ENCODE results near the gene SLC6A12. TPM values are rescaled to one million over a fixed set of nuclear protein-coding genes. Genes with fewer than 3 reads are reported as not detected.

Gene SLC6A12
- total RNA-seq, 1 donor from 2014 or later: 0.64 TPM

DNA sequence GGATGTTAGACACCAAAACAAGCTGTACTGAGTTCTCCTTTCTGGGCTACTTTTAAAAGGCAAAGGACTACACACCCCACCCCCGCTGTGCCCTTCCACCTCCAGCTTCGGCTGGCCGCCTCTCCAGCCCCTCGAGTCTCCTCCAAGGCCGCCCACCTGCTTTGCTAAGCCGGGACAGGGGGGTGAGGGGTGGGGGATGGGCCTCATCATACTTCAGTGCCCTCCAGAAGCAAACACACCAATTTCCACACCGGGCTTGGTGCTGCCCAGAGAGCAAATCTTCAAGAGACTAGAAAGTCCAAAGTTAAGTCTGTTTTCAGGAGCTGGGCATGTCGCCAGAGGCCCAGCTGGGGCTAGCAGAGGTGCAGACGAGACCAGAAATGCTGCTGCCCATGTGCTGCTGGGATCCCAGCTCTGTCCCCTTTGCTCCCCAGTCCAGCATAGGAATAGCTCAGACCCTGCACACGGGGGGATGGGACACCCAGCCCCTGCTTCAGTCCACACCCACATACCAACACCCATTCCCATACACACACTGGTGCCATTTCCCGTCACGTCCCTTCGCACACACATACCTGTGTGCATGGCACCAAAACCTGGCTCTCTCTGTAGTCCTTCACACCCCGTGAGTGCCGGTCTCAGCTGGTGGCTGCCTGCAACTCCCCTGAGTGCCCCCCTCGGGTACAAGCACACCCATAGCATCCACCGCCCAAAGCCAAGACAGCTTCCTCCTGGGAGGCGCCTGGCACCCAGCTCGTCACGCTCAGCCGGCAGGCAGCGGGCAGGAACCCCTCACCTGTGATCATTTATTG is 1.0 kb downstream of the SLC6A12 start:
- Mint-ChIP-seq H3K4me3 (ENCODE audit: unreplicated experiment) (no peak overlapping the region), H3K27me3 (ENCODE audit: unreplicated experiment) (peaks cover 13% of the 10 kb centered on the region), H3K9me3 (ENCODE audit: unreplicated experiment) (peaks cover 14% of the 10 kb centered on the region), H3K36me3 (ENCODE audit: unreplicated experiment) (peaks cover 8% of the 10 kb centered on the region), H3K4me1 (ENCODE audit: low read depth, unreplicated experiment) (peaks cover 16% of the 10 kb centered on the region), H3K27ac (ENCODE audit: unreplicated experiment) (no peak overlapping the region)
- no peak for DNase-seq
- TF ChIP-seq, protein P1, sequence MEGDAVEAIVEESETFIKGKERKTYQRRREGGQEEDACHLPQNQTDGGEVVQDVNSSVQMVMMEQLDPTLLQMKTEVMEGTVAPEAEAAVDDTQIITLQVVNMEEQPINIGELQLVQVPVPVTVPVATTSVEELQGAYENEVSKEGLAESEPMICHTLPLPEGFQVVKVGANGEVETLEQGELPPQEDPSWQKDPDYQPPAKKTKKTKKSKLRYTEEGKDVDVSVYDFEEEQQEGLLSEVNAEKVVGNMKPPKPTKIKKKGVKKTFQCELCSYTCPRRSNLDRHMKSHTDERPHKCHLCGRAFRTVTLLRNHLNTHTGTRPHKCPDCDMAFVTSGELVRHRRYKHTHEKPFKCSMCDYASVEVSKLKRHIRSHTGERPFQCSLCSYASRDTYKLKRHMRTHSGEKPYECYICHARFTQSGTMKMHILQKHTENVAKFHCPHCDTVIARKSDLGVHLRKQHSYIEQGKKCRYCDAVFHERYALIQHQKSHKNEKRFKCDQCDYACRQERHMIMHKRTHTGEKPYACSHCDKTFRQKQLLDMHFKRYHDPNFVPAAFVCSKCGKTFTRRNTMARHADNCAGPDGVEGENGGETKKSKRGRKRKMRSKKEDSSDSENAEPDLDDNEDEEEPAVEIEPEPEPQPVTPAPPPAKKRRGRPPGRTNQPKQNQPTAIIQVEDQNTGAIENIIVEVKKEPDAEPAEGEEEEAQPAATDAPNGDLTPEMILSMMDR (IDR thresholded peaks at IDR 0.05; ENCODE audit: partially characterized antibody, unreplicated experiment): no peak

DNA sequence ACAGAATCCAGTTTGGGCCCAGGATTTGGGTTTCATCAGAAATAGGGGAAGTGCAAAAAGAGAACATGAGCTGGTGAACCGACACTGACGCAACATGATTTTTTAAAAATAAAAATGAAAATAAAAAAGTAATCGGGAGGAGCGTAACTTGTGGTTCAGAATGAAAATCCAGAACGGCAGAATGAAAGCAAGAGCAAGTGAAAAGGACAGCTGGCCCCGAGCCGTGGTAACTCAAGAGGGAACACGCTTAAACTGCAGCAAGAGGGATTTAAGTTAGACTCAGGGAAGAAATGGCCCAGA is 1.6 kb downstream of the SLC6A12 start:
- peaks cover 14% of the 10 kb centered on the region for H3K9me3 Mint-ChIP-seq (ENCODE audit: unreplicated experiment)
- peaks cover 12% of the 10 kb centered on the region for H3K27me3 Mint-ChIP-seq (ENCODE audit: unreplicated experiment)
- peaks cover 8% of the 10 kb centered on the region for H3K36me3 Mint-ChIP-seq (ENCODE audit: unreplicated experiment)
- H3K4me3 Mint-ChIP-seq (ENCODE audit: unreplicated experiment): peak overlapping the region; percentile 36
- peaks cover 15% of the 10 kb centered on the region for H3K4me1 Mint-ChIP-seq (ENCODE audit: low read depth, unreplicated experiment)
- TF ChIP-seq, protein P1 (IDR thresholded peaks at IDR 0.05; ENCODE audit: partially characterized antibody, unreplicated experiment): no peak
- no peak for DNase-seq
- H3K27ac Mint-ChIP-seq (ENCODE audit: unreplicated experiment): no peak overlapping the region

DNA sequence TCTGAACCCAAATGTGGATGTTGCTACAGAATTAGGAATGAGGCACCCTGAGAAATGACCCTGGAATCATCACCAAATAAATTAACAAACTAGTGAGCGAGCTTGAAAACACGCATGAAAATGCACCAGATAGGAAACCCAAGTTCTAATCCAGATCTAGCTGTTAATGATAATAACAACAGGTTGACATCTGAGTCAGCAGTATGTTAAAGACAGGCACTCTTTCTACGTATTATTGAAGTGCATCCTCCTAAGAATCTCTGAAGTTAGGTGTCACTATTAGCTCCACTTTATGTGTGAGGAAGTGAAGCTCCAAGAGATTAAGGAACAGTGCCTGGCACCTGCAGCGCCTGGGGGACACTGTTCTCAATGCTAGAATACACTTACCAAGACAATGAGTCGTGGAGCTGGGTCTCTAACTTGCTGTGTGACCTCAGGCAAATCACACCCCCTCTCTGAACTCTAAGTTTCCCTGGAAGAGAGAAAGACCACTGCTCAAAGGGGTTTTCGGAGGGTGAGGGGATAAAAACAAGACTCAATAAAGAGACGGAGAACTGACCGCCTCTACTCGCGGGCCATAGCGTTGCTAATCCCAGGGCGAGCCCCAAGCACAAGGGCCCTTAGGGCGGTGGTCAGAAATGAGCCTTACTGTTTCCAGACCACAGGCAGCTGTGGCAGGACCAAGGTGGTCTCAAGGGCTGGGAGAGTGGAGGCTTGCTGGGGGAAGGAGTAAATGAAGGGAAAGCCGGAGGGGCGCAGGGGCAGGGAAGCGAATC is 2.1 kb downstream of the SLC6A12 start:
- DNase-seq: no peak
- H3K27ac Mint-ChIP-seq (ENCODE audit: unreplicated experiment): no peak overlapping the region
- H3K4me3 Mint-ChIP-seq (ENCODE audit: unreplicated experiment): peak overlapping the region; percentile 36
- TF ChIP-seq, protein P1 (IDR thresholded peaks at IDR 0.05; ENCODE audit: partially characterized antibody, unreplicated experiment): no peak
- H3K4me1 Mint-ChIP-seq (ENCODE audit: low read depth, unreplicated experiment): peaks cover 15% of the 10 kb centered on the region
- H3K27me3 Mint-ChIP-seq (ENCODE audit: unreplicated experiment): peaks cover 8% of the 10 kb centered on the region
- H3K36me3 Mint-ChIP-seq (ENCODE audit: unreplicated experiment): peaks cover 5% of the 10 kb centered on the region
- H3K9me3 Mint-ChIP-seq (ENCODE audit: unreplicated experiment): peaks cover 10% of the 10 kb centered on the region

DNA sequence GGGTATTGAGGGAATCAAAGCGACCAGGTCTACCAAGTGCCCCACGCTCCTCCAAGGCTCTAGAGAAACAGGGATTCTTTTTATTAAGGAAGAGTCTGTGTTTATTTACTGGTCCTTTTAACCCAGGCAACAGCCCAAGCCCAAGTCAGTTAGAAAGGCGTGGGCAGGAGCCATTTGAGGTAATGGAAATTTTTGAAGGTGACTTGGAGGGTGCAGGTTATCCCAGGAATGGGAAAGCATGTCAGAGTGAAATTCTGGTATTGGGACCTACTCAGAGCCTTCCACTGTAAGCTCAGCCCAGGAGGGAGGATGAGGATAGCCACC is 2.9 kb downstream of the SLC6A12 start:
- Mint-ChIP-seq H3K4me3 (ENCODE audit: unreplicated experiment) (peak overlapping the region; percentile 16), H3K27ac (ENCODE audit: unreplicated experiment) (no peak overlapping the region), H3K4me1 (ENCODE audit: low read depth, unreplicated experiment) (peaks cover 15% of the 10 kb centered on the region), H3K9me3 (ENCODE audit: unreplicated experiment) (peaks cover 10% of the 10 kb centered on the region), H3K36me3 (ENCODE audit: unreplicated experiment) (peaks cover 5% of the 10 kb centered on the region), H3K27me3 (ENCODE audit: unreplicated experiment) (peaks cover 8% of the 10 kb centered on the region)
- no peak for DNase-seq
- TF ChIP-seq, protein P1 (IDR thresholded peaks at IDR 0.05; ENCODE audit: partially characterized antibody, unreplicated experiment): no peak

Measured in glutamatergic neuron (in vitro differentiated cells).